ENCODE data around the gene PLA2G2F.

- TF ChIP-seq EP300 (IDR thresholded peaks at IDR 0.05; ENCODE audit: borderline replicate concordance in 1 of 2, control insufficient read depth in 1 of 2, low read depth in 2 of 2, low read length in 2 of 2): no peak
- no peak for TF ChIP-seq TBL1XR1 (IDR thresholded peaks at IDR 0.05; ENCODE audit: low read depth, low read length)
- no peak for TF ChIP-seq CTCF (IDR thresholded peaks at IDR 0.05 in 2 of 3, conservative IDR thresholded peaks at IDR 0.05 in 1 of 3; ENCODE audit: control insufficient read depth in 2 of 3, extremely low read depth in 1 of 3, insufficient read depth in 1 of 3, low read depth in 3 of 3, low read length in 3 of 3)
- TF ChIP-seq, protein P1, sequence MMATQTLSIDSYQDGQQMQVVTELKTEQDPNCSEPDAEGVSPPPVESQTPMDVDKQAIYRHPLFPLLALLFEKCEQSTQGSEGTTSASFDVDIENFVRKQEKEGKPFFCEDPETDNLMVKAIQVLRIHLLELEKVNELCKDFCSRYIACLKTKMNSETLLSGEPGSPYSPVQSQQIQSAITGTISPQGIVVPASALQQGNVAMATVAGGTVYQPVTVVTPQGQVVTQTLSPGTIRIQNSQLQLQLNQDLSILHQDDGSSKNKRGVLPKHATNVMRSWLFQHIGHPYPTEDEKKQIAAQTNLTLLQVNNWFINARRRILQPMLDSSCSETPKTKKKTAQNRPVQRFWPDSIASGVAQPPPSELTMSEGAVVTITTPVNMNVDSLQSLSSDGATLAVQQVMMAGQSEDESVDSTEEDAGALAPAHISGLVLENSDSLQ (IDR thresholded peaks at IDR 0.05): no peak
- no peak for TF ChIP-seq TAF1 (IDR thresholded peaks at IDR 0.05; ENCODE audit: borderline replicate concordance, low read depth, low read length)
Observed at GRCh38 chr1:20178634-20179370, 39.7 kb downstream of the PLA2G2F start.

Measured in GM12878 (cell line).